HG02852 (cell line): Measurements from ENCODE around the gene XAB2.
"Not testable (repeated sequence)": the region's sequence is repeated elsewhere in the genome, so short reads cannot be mapped to it uniquely, and the experiment has no call there.

Source experiments
- ATAC-seq: cut with Tn5 transposase; IDR thresholded peaks from one replicate; pipeline ENCODE4 v1.9.1; 2021; ENCODE audit warnings: mild to moderate bottlenecking, moderate library complexity; ENCODE audit not compliant: unreplicated experiment

The XAB2 gene

GRCh38 chr19:7582446-7582845 lies 46.9 kb downstream of the XAB2 start:
- ATAC-seq = no peak

- ATAC-seq = no peak
Observed at GRCh38 chr19:7579182-7579581, 50.2 kb downstream of the XAB2 start.

GRCh38 chr19:7578127-7578526 lies 51.2 kb downstream of the XAB2 start:
- ATAC-seq = no peak

DNA sequence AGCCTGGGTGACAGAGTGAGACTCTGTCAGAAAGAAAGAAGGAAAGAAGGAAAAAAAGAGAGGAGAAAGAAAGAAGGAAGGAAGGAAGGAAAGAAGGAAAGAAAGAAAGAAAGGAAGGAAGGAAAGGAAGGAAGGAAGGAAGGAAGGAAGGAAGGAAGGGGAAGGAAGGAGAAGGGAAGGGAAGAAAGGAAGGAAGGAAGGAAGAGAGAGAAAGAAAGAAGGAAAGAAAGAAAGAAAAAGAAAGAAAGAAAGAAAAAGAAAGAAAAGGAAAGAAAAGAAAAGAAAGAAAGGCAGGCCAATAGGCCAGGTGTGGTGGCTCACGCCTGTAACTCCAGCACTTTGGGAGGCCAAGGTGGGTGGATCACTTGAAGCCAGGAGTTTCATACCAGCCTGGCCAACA lies 51.9 kb downstream of the XAB2 start:
- ATAC-seq = not testable (repeated sequence)

GRCh38 chr19:7575434-7576040 lies 53.8 kb downstream of the XAB2 start:
- ATAC-seq = no peak

DNA sequence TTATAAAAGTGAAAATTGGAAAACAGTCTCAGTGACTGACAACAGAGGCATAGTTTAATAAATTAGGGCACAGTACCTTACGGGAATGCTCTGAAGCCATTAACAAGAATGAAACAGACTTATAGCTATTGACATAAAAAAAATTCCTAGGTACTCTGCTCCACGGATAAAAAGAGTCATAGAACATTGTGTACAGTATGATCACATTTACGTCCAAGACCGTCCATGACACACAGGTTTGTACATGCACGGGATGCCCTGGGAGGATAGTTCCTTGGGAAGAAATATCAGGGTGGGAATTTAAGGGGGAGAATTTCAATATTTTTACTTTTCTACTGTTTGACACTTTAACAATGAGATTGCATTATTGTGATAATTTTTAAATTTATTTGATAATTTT lies 58.6 kb downstream of the XAB2 start:
- ATAC-seq = no peak
